ENCODE data around the gene TET3. TPM values are rescaled to one million over a fixed set of nuclear protein-coding genes. Genes with fewer than 3 reads are reported as not detected.

The TET3 gene
- total and polyA plus RNA-seq, 2 of the 4 experiments (the other 2 are of a cell fraction) = 1.6 to 1.8 TPM

DNA sequence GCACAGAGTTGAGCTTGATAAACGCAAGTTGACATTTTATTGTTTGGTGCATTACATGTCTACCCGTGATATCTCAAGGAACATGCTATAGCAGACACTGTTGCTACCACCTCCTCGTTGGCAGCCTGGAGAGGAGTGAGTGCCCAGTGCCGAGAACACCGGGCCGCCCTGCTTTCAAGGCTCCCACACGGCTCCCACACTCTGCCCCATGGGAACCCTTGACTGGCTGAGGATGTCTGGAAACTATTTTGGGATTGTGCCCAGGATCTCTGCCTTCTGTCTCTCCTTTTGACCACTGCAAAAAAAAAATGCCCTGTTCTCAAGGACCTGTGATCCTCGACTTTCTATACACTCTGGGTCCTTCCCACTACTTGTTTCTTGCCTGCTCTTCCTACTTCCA, 21.1 kb downstream of the TET3 start:
- Histone ChIP-seq H3K36me3 (ENCODE audit: control insufficient read depth, insufficient read depth, low read length) (peaks cover 9% of the 10 kb centered on the region), H3K9me1 (ENCODE audit: insufficient read depth, low read length) (peaks cover 32% of the 10 kb centered on the region), H3K4ac (ENCODE audit: low read depth, low read length) (no peak overlapping the region), H2BK15ac (ENCODE audit: low read depth, low read length) (no peak overlapping the region), H4K5ac (ENCODE audit: low read depth, low read length) (no peak overlapping the region), H3K56ac (ENCODE audit: extremely low read depth, insufficient read depth, low read length) (no peak overlapping the region), H4K8ac (ENCODE audit: low read depth in 2 of 2, low read length in 2 of 2) (no peak overlapping the region), H3K23ac (ENCODE audit: low read depth, low read length) (no peak overlapping the region; the same call in 1 of the 2 replicates), H3K4me2 (ENCODE audit: low read depth, low read length) (no peak overlapping the region), H3K27me3 (ENCODE audit: control insufficient read depth, insufficient read depth, low read length) (no peaks in the 10 kb centered on the region), H2AK9ac (replicated peaks; ENCODE audit: low read depth, low read length, poor library complexity) (no peak overlapping the region), H4K91ac (ENCODE audit: insufficient read depth, low read depth, low read length) (no peak overlapping the region), H3K18ac (ENCODE audit: low read depth, low read length) (no peak overlapping the region), H3K9ac (ENCODE audit: low read depth, low read length) (no peak overlapping the region), H4K20me1 (ENCODE audit: insufficient read depth, low read length) (peaks cover 79% of the 10 kb centered on the region), H3K79me1 (ENCODE audit: low read depth in 1 of 2, low read length in 2 of 2) (peaks cover 39 to 90% of the 10 kb centered on the region in 2 experiments), H3K4me1 (ENCODE audit: control insufficient read depth, insufficient read depth, low read length) (peaks cover 33% of the 10 kb centered on the region), H2BK120ac (ENCODE audit: low read depth, low read length) (no peak overlapping the region), H2BK20ac (ENCODE audit: low read depth, low read length) (no peak overlapping the region), H3K9me3 (ENCODE audit: control insufficient read depth, insufficient read depth, low read length) (no peaks in the 10 kb centered on the region), H2AK5ac (ENCODE audit: low read depth, low read length) (no peak overlapping the region), H3K27ac (ENCODE audit: insufficient read depth, low read length) (no peak overlapping the region), H2BK5ac (ENCODE audit: low read depth, low read length, poor library complexity, severe bottlenecking) (no peak overlapping the region), H3K14ac (replicated peaks; ENCODE audit: low read depth, low read length) (no peak overlapping the region), H3K4me3 (ENCODE audit: insufficient read depth, low read depth, low read length) (no peak overlapping the region), H2AFZ (replicated peaks; ENCODE audit: low read length, poor library complexity) (no peak overlapping the region)
- ATAC-seq (ENCODE audit: low read depth) (no peak), DNase-seq (no peak)
- no peak for TF ChIP-seq NFE2L2 (IDR thresholded peaks at IDR 0.05; ENCODE audit: low read depth, low read length)
- TF ChIP-seq, protein P1, sequence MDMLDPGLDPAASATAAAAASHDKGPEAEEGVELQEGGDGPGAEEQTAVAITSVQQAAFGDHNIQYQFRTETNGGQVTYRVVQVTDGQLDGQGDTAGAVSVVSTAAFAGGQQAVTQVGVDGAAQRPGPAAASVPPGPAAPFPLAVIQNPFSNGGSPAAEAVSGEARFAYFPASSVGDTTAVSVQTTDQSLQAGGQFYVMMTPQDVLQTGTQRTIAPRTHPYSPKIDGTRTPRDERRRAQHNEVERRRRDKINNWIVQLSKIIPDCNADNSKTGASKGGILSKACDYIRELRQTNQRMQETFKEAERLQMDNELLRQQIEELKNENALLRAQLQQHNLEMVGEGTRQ (IDR thresholded peaks at IDR 0.05; ENCODE audit: low read depth, low read length) = no peak
- TF ChIP-seq MAFK (IDR thresholded peaks at IDR 0.05; ENCODE audit: low read depth, low read length) = no peak
- no peak for TF ChIP-seq MXI1 (IDR thresholded peaks at IDR 0.05; ENCODE audit: borderline replicate concordance, low read depth, low read length)
- TF ChIP-seq RAD21 (IDR thresholded peaks at IDR 0.05; ENCODE audit: low read length) = no peak
- no peak for TF ChIP-seq CEBPB (IDR thresholded peaks at IDR 0.05; ENCODE audit: low read depth, low read length)
- no peak for TF ChIP-seq RCOR1 (IDR thresholded peaks at IDR 0.05; ENCODE audit: insufficient replicate concordance, low read length)
- no peak for TF ChIP-seq RFX5 (IDR thresholded peaks at IDR 0.05; ENCODE audit: low read depth, low read length)
- TF ChIP-seq SMC3 (IDR thresholded peaks at IDR 0.05; ENCODE audit: low read depth, low read length) = no peak
- TF ChIP-seq POLR2A (IDR thresholded peaks at IDR 0.05; ENCODE audit: low read depth, low read length) = no peak
- TF ChIP-seq, protein P2, sequence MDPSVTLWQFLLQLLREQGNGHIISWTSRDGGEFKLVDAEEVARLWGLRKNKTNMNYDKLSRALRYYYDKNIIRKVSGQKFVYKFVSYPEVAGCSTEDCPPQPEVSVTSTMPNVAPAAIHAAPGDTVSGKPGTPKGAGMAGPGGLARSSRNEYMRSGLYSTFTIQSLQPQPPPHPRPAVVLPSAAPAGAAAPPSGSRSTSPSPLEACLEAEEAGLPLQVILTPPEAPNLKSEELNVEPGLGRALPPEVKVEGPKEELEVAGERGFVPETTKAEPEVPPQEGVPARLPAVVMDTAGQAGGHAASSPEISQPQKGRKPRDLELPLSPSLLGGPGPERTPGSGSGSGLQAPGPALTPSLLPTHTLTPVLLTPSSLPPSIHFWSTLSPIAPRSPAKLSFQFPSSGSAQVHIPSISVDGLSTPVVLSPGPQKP (IDR thresholded peaks at IDR 0.05; ENCODE audit: borderline replicate concordance, low read depth, low read length) = no peak
- TF ChIP-seq BHLHE40 (IDR thresholded peaks at IDR 0.05; ENCODE audit: low read depth, low read length) = no peak
- TF ChIP-seq, protein P3, sequence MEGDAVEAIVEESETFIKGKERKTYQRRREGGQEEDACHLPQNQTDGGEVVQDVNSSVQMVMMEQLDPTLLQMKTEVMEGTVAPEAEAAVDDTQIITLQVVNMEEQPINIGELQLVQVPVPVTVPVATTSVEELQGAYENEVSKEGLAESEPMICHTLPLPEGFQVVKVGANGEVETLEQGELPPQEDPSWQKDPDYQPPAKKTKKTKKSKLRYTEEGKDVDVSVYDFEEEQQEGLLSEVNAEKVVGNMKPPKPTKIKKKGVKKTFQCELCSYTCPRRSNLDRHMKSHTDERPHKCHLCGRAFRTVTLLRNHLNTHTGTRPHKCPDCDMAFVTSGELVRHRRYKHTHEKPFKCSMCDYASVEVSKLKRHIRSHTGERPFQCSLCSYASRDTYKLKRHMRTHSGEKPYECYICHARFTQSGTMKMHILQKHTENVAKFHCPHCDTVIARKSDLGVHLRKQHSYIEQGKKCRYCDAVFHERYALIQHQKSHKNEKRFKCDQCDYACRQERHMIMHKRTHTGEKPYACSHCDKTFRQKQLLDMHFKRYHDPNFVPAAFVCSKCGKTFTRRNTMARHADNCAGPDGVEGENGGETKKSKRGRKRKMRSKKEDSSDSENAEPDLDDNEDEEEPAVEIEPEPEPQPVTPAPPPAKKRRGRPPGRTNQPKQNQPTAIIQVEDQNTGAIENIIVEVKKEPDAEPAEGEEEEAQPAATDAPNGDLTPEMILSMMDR (conservative IDR thresholded peaks at IDR 0.05; ENCODE audit: low read depth, low read length) = no peak
- no peak; the same call in 1 of the 2 replicates for TF ChIP-seq MAZ (IDR thresholded peaks at IDR 0.05; ENCODE audit: borderline replicate concordance, low read depth, low read length)
- no peak for TF ChIP-seq FOS (IDR thresholded peaks at IDR 0.05; ENCODE audit: low read depth, low read length)
- TF ChIP-seq CHD1 (IDR thresholded peaks at IDR 0.05; ENCODE audit: low read depth, low read length) = no peak
- BruUV-seq (replicated peaks) = no TSS peak
- dilution Hi-C loops (cut with HindIII; ENCODE audit: low sequenced_read_pairs, unreplicated experiment) = no loop called here
- in situ Hi-C loops (cut with MboI; ENCODE audit: low sequenced_read_pairs) = no loop called here
- ChIA-PET POLR2A (ENCODE audit: unreplicated experiment) (no interaction called here), CTCF (interaction anchor here (0.5 kb wide), 1 partner anchor 27 kb away, joined by 5 read pairs; no protein-coding TSS in a partner anchor)
- WGBS, 2 experiments (ENCODE audit: extremely low coverage in 2 of 2, insufficient read length in 1 of 2) = 81% methylated on average over 2 of the region's 8 CpGs; no CpG with 5 or more reads in 1 of the 2 experiments
- intact Hi-C loops (cut with micrococcal nuclease) = no loop called here
